GM19452 (cell line): ENCODE data around the gene ABCC1.
"Not testable (repeated sequence)": the region's sequence is repeated elsewhere in the genome, so short reads cannot be mapped to it uniquely, and the experiment has no call there.

Source experiments
- ATAC-seq: cut with Tn5 transposase; IDR thresholded peaks from one replicate; pipeline ENCODE4 v1.9.1; 2021; ENCODE audit not compliant: unreplicated experiment

The ABCC1 gene

DNA sequence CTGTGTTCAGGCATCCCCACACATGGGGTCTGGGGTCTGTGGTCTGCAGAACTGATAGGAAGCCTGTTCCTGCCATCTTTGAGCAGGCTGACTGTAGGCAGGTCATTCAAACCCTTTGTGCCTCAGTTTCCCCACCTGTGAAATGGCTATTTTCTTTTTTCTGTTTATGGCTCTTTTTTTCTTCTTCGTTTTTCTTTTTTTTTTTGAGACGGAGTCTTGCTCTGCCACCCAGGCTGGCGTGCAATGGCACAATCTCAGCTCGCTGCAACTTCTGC, 201.4 kb downstream of the ABCC1 start:
- no peak for ATAC-seq

DNA sequence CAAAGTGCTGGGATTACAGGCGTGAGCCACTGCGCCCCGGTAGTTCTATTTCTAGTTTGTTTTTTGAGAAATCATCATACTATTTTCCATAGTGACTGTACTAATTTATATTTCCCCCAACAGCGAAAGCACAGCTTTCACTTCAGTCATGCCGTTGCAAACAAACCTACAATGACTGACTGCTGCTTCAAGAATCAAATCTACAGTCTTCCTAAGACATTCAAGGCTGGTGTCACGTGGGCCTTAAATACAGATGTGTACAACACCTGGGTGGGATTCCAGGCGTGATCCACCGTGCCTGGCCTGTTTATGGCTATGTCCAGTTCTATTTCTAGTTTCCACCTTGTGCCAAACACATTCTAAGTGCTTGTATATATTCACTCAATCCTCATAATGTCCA, 201.9 kb downstream of the ABCC1 start:
- no peak for ATAC-seq

- not testable (repeated sequence) for ATAC-seq
These were observed 203.6 kb downstream of the ABCC1 start for GRCh38 chr16:16153000-16153399.

- no peak for ATAC-seq
These were observed 205.0 kb downstream of the ABCC1 start for GRCh38 chr16:16154281-16154951.

GRCh38 chr16:16155234-16155633, 205.8 kb downstream of the ABCC1 start:
- no peak for ATAC-seq

DNA sequence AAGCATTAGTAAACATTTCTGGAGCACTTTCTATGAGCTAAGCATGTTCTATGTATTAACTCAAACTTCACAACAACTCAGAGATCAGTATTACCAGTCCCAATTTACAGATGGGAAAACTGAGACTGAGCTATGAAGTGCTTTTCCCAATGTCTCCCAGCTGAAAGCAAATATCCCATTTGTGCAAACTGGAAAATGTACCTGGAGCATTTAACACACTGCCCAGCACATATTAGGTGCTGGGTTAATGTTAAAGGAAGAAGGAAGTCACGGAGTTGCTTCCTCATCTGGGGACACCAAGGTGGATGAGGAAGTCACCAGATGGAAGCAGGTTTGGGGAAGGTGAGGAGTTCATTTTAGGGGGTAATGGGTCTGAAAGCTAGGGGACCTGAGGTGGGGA, 207.8 kb downstream of the ABCC1 start:
- ATAC-seq: no peak

DNA sequence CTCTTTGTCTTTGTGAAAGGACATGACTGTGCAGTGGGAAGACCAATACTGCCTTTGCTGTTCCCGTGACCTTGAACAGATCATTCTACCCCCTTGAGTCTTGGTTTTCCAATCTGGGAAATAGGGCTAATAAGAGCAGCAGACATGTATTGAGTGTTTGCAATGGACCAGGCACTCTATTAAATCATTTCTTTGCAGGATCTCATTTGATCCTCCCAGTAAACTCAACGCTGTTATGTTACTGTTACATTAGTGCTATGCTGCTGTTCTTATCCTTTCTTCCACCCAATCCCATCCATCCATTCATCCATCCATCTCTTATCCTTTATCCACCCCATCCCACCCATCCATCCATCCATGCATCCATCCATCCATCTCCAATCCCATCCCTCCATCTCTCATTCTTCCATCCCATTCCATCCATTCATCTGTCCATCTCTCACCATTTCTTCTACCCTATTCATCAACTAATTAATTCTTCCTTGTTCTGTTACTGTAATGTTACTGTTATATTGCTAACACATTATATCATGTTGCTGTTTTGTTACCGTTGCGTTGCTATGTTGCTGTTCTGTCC, 208.8 kb downstream of the ABCC1 start:
- no peak for ATAC-seq

- ATAC-seq: no peak
These were observed 209.4 kb downstream of the ABCC1 start for GRCh38 chr16:16158741-16159374.

- ATAC-seq: no peak
These were observed 210.2 kb downstream of the ABCC1 start for GRCh38 chr16:16159662-16160061.

DNA sequence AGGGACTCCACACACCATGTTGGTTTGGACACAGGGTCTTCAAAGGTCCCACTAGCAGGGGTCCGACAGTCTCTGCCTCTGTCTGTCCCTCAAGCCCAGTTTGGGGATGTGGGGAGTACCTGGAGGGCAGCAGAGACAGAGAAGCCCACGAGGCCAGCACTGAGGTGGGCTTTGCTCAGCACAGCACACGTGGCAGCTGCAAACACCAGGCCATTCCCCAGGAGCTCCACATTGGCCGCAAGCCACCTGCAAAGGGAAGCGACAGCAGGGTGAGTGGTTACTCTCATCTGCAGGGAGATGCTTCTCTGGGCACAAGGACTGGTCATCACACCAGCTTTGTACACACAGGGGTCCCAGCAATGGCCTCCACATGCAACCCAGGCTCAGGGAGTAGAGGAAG, 211.9 kb downstream of the ABCC1 start:
- ATAC-seq: no peak

DNA sequence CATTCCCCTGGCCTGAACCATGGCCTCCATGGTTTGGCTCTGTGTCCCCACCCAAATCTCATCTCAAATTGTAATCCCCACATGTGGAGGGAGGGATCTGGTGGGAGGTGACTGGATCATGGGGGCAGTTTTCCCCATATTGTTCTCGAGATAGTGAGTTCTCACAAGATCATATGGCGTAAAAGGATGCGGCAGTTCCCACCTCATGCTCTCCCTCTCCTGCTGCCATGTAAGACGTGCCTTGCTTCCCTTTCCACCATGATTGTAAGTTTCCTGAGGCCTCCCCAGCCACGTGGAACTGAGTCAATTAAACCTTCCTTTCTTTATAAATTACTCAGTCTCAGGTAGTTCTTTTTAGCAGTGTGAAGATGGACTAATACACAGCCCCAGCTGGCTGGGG, 212.4 kb downstream of the ABCC1 start:
- ATAC-seq: not testable (repeated sequence)

DNA sequence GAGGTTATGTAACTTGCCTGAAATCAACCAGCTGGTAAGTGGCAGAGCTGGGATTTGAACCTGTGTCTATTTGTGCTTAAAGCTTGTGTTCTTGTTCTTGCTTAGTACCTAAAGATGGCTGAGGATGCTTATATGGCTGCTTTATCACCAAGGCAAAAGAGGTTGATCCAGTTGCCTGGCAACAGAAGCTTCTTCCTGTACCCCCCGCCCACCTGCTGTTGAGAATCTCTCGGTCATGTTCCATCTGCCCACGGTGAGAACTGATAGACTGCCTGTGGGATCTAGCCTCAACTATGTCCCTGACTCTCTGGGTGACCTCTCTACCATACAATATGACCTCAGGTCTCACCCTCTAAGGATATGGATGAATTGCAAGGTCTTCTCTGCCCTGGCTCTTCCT, 213.2 kb downstream of the ABCC1 start:
- no peak for ATAC-seq

- ATAC-seq: no peak
These were observed 213.7 kb downstream of the ABCC1 start for GRCh38 chr16:16163109-16163508.

- ATAC-seq: no peak
These were observed 214.2 kb downstream of the ABCC1 start for GRCh38 chr16:16163571-16163970.

GRCh38 chr16:16164243-16164642, 214.8 kb downstream of the ABCC1 start:
- ATAC-seq: no peak

GRCh38 chr16:16166085-16166484, 216.7 kb downstream of the ABCC1 start:
- ATAC-seq: no peak

DNA sequence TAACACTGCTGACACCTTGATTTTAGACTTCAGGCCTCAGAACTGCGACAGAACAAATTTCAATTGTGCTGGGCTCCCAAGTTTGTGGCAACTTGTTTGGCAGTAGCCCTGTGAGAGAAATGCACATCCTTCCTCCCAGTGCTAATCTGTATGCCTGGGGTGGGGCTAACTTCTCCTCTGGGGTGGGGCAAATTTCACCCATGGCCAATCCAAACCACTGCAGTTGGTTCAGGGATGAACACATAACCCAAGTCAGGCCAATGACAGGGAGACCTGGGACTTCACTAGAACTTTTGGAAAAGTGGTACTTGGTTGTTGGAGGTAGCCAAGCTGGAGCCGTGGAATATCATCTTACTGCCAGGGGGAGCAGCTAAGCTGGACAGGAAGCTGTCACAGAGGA, 217.5 kb downstream of the ABCC1 start:
- no peak for ATAC-seq

DNA sequence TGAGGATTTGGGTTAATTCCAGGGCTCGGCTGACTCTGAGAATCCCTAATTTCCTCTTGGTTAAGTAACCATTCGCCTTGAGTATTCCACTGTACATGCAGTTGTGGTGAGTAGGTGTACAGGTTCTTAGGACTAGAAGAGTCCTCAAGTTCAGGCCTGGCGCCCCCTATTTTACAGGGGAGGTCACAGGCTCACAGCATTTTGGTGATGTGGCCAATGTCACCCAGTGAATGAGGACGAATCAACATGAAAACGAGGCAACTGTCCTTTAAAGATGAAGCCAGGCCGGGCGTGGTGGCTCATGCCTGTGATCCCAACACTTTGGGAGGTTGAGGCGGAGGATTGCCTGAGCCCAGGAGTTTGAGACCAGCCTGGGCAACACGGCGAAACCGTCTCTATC, 218.5 kb downstream of the ABCC1 start:
- no peak for ATAC-seq

DNA sequence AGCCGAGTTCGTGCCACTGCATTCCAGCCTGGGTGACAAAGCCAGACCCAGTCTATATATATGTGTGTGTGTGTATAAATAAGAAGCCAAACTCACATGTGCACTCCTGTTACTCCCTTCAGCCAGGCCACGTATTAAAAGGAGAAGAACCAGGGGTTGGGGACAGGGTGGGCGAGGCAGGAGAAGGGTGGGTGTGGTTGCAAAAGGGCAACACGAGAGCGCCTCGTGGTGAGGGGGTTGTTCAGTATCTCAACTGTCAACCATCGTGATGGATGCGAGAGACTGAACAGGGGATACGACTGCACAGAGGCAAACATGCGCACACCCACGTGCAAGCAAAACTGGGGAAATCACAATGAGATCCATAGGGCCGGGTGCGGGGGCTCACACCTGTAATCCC, 219.0 kb downstream of the ABCC1 start:
- ATAC-seq: no peak

DNA sequence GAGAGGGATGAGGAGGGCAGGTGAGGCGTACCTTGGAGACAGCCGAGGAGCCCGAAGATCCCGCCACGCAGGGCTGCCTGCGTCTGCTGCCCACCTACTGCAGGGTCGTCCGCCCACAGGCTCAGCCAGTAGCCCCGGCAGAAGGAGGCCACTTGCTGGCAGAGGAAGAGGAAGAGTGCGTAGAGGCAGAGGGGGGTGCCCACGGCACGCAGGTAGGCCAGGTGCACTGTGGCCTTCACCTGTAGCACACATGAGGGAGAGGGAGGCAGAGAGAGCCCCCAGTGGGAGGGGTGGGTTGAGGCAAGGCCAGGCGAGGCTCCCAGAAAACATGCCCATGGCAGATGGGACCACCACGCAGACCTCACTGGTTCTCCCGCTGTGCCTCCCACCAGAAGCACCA, 220.2 kb downstream of the ABCC1 start:
- ATAC-seq: no peak

DNA sequence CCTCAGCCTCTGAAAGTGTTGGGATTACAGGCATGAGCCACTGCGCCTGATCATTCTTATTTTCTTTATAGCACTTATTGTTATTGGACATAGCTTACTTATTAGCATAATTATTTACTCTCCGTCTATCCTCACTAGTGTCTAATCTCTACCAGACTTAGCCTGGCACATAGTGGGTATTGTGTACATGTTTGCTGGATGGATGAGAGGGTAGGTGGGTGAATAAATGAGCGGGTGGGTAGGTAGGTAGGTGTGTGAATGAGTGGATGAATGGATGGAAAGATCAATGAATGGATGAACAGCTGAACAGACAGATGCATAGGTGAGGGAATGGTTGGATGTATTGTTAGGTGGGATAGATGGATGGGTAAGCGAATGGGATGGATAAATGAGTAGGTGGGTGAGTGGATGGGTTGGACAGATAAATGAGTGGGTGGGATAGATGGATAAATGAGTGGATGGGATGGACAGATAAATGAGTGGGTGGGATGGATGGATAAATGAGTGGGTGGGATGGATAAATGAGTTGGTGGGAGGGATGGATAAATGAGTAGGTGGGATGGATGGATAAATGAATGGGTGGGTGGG, 222.0 kb downstream of the ABCC1 start:
- no peak for ATAC-seq

- no peak for ATAC-seq
These were observed 223.6 kb downstream of the ABCC1 start for GRCh38 chr16:16172991-16173390.

DNA sequence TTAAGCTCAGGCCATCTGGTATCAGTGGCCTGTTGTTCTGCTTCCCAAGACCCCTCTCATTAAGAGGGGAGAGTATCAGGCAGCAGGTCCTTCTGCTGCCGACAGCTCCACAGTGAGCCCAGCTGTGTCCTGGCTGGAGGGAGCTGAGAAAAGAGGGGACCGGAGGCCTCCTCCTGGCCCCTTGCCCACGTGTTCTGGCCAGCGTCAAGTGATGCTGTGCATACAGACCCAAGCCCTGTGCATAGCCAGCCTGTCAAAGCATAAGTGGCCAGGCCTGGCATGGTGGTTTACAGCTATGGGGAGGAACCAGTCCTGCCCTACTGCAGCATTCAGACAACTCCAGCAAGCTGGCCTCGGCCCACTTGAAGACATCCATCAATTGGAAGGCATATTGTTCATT, 225.9 kb downstream of the ABCC1 start:
- ATAC-seq: no peak
